Testis (tissue), 2 donors: ENCODE results near the gene HLF.

ENCODE experiments used
- POLR2A ChIP-seq: fragments of 450-650 bp; IDR thresholded peaks from one replicate; pipeline ENCODE4 v1.6.1; 2017; ENCODE audit warnings: antibody characterized with exemption, mild to moderate bottlenecking, moderate library complexity
- TF ChIP-seq, protein P1 (sequence below), 3 experiments: fragments of 450-650 bp in 2 of 3; fragments of 200-600 bp in 1 of 3; sonication (generic) in 1 of 3; IDR thresholded peaks; one replicate each; pipeline ENCODE4 v1.5.1; 2016 to 2019; ENCODE audit warnings: antibody characterized with exemption in 3 of 3, mild to moderate bottlenecking in 2 of 3, moderate library complexity in 1 of 3

DNA sequence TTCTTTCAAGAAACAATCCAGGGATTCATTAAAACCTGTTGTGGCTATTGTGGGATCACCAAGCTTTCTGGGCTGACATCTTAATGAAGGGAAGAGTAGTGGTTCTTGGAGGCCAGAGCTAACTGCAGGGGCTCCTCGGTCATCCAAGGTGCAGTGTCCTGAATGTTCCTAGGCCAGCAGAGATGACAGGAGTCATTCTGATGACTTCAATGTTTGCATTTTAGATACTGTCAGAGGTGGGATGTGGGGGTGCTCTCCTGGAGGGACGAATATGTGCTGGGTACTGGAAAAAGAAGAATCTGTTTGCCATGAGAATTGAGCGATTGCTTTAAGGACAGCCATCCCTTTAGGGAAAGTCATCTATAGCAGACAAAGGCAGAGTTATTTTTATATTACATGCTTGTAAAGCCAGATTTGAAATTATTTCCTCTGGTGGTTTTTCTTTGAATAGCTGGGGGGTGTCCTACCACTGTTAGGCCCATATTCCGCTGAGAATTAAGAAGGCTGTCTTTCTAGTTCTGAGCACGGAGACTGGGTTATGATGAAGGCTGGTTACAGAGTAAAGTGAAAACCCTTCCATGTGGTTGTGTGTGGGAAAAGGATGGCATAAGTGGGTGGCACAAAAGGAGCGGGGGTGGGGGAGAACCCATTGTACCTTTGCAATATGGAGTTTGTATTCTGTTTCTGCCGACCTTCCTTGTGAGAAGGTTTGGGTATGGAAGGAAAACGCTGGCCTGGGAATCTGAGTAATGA lies 7.4 kb downstream of the HLF start:
- TF ChIP-seq, protein P1, sequence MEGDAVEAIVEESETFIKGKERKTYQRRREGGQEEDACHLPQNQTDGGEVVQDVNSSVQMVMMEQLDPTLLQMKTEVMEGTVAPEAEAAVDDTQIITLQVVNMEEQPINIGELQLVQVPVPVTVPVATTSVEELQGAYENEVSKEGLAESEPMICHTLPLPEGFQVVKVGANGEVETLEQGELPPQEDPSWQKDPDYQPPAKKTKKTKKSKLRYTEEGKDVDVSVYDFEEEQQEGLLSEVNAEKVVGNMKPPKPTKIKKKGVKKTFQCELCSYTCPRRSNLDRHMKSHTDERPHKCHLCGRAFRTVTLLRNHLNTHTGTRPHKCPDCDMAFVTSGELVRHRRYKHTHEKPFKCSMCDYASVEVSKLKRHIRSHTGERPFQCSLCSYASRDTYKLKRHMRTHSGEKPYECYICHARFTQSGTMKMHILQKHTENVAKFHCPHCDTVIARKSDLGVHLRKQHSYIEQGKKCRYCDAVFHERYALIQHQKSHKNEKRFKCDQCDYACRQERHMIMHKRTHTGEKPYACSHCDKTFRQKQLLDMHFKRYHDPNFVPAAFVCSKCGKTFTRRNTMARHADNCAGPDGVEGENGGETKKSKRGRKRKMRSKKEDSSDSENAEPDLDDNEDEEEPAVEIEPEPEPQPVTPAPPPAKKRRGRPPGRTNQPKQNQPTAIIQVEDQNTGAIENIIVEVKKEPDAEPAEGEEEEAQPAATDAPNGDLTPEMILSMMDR (IDR thresholded peaks at IDR 0.05) = no peak
- no peak for TF ChIP-seq POLR2A
